IMR-90 (cell line): ENCODE results near the gene HS6ST3. TPM values are rescaled to one million over a fixed set of nuclear protein-coding genes. Genes with fewer than 3 reads are reported as not detected.

Experiments used
- ATAC-seq: fragments of 200-7000 bp; cut with Tn5 transposase; 2 replicates; pipeline ENCODE4 v1.9.1; 2020; ENCODE audit warnings: low read depth, mild to moderate bottlenecking, moderate library complexity
- BruUV-seq: library from RNA; stranded (reverse); fragments of 400-500 nt; replicated peaks from 2 replicates; lab custom pipeline; 2021; lab: Mats Ljungman, UMichigan
- CTCF ChIA-PET: fragments of 300-600 bp; formaldehyde crosslinking; extraction: SDS; loops from one replicate; lab custom pipeline; 2021; ENCODE audit warnings: antibody characterized with exemption; lab: Yijun Ruan, JAX
- POLR2A ChIA-PET: fragments of 300-600 bp; sonication (Branson Sonifier 250); formaldehyde crosslinking; loops from one replicate; lab custom pipeline; 2022; ENCODE audit warnings: antibody characterized with exemption; ENCODE audit not compliant: unreplicated experiment; lab: Charles Lee
- DNase-seq: peaks from one replicate; pipeline ENCODE4 v3.0.0; 2013
- H2AFZ ChIP-seq: replicated peaks from 2 replicates; pipeline ENCODE3; 2013; ENCODE audit warnings: low read length, mild to moderate bottlenecking; ENCODE audit not compliant: poor library complexity
- H2AK5ac ChIP-seq: 2 replicates; pipeline ENCODE4 v1.6.1; 2013; ENCODE audit warnings: low read depth, low read length, inconsistent platforms
- H2AK9ac ChIP-seq: replicated peaks from 2 replicates; pipeline ENCODE3; 2013; ENCODE audit warnings: mild to moderate bottlenecking, low read depth, low read length, moderate library complexity; ENCODE audit not compliant: poor library complexity
- H2BK120ac ChIP-seq: 2 replicates; pipeline ENCODE4 v1.6.1; 2013; ENCODE audit warnings: low read depth, low read length, inconsistent platforms
- H2BK15ac ChIP-seq: 3 replicates; pipeline ENCODE4 v1.6.1; 2013; ENCODE audit warnings: low read depth, low read length, inconsistent platforms
- H2BK20ac ChIP-seq: 2 replicates; pipeline ENCODE4 v1.6.1; 2013; ENCODE audit warnings: low read depth, mild to moderate bottlenecking, inconsistent platforms, low read length, moderate library complexity
- H2BK5ac ChIP-seq: 2 replicates; pipeline ENCODE4 v1.6.1; 2013; ENCODE audit warnings: mild to moderate bottlenecking, low read depth, low read length, inconsistent platforms; ENCODE audit not compliant: poor library complexity, severe bottlenecking
- H3K14ac ChIP-seq: replicated peaks from 2 replicates; pipeline ENCODE4 v1.6.1; 2013; ENCODE audit warnings: low read depth, low read length, inconsistent platforms
- H3K18ac ChIP-seq: 2 replicates; pipeline ENCODE4 v1.6.1; 2013; ENCODE audit warnings: low read depth, low read length, control low read depth
- H3K23ac ChIP-seq: 2 replicates; pipeline ENCODE4 v1.6.1; 2013; ENCODE audit warnings: low read depth, low read length, inconsistent platforms
- H3K27ac ChIP-seq: 2 replicates; pipeline ENCODE4 v1.5.1; 2013; ENCODE audit warnings: mild to moderate bottlenecking, control low read depth, low read length; ENCODE audit not compliant: insufficient read depth
- H3K27me3 ChIP-seq: 2 replicates; pipeline ENCODE4 v1.6.1; 2013; ENCODE audit warnings: low read length; ENCODE audit not compliant: control insufficient read depth, insufficient read depth
- H3K36me3 ChIP-seq: 2 replicates; pipeline ENCODE4 v1.6.1; 2013; ENCODE audit warnings: low read length, mixed read lengths; ENCODE audit not compliant: control insufficient read depth, insufficient read depth
- H3K4ac ChIP-seq: 2 replicates; pipeline ENCODE4 v1.6.1; 2013; ENCODE audit warnings: low read depth, low read length, inconsistent platforms
- H3K4me1 ChIP-seq: 2 replicates; pipeline ENCODE4 v1.6.1; 2013; ENCODE audit warnings: low read length, mixed read lengths; ENCODE audit not compliant: control insufficient read depth, insufficient read depth
- H3K4me2 ChIP-seq: 2 replicates; pipeline ENCODE4 v1.6.1; 2013; ENCODE audit warnings: low read depth, mild to moderate bottlenecking, control low read depth, low read length, moderate library complexity
- H3K4me3 ChIP-seq: 2 replicates; pipeline ENCODE4 v1.5.1; 2013; ENCODE audit warnings: low read depth, mild to moderate bottlenecking, control low read depth, low read length, moderate library complexity; ENCODE audit not compliant: insufficient read depth
- H3K56ac ChIP-seq: 2 replicates; pipeline ENCODE4 v1.6.1; 2013; ENCODE audit warnings: low read length, inconsistent platforms; ENCODE audit not compliant: insufficient read depth; ENCODE audit errors: extremely low read depth
- H3K79me1 ChIP-seq, 2 experiments: 2 replicates each; pipeline ENCODE4 v1.6.1; 2013; ENCODE audit warnings: low read length in 2 of 2, inconsistent platforms in 1 of 2, low read depth in 1 of 2
- H3K9ac ChIP-seq: 2 replicates; pipeline ENCODE4 v1.6.1; 2013; ENCODE audit warnings: low read depth, low read length, control low read depth
- H3K9me1 ChIP-seq: 2 replicates; pipeline ENCODE4 v1.6.1; 2013; ENCODE audit warnings: low read length, inconsistent platforms; ENCODE audit not compliant: insufficient read depth
- H3K9me3 ChIP-seq: 2 replicates; pipeline ENCODE4 v1.6.1; 2013; ENCODE audit warnings: low read length; ENCODE audit not compliant: control insufficient read depth, insufficient read depth
- H4K20me1 ChIP-seq: 2 replicates; pipeline ENCODE4 v1.6.1; 2013; ENCODE audit warnings: low read length, inconsistent platforms; ENCODE audit not compliant: insufficient read depth
- H4K5ac ChIP-seq: 2 replicates; pipeline ENCODE4 v1.6.1; 2013; ENCODE audit warnings: mild to moderate bottlenecking, low read depth, low read length, control low read depth
- H4K8ac ChIP-seq, 2 experiments: 2 replicates each; pipeline ENCODE4 v1.6.1; 2013; ENCODE audit warnings: low read depth in 2 of 2, low read length in 2 of 2, control low read depth in 1 of 2, inconsistent platforms in 1 of 2
- H4K91ac ChIP-seq: 2 replicates; pipeline ENCODE4 v1.6.1; 2013; ENCODE audit warnings: low read depth, low read length, inconsistent platforms; ENCODE audit not compliant: insufficient read depth
- BHLHE40 ChIP-seq: fragments of 150-350 bp; IDR thresholded peaks from 2 replicates; pipeline ENCODE4 v1.6.1; 2016; ENCODE audit warnings: mild to moderate bottlenecking, low read depth, low read length
- CEBPB ChIP-seq: IDR thresholded peaks from 2 replicates; pipeline ENCODE4 v1.6.1; 2012; ENCODE audit warnings: low read depth, low read length, improper control_type of control experiment
- CHD1 ChIP-seq: IDR thresholded peaks from 2 replicates; pipeline ENCODE4 v1.6.1; 2012; ENCODE audit warnings: low read depth, low read length, improper control_type of control experiment
- ELK1 ChIP-seq: fragments of 150-350 bp; IDR thresholded peaks from 2 replicates; pipeline ENCODE4 v1.6.1; 2016; ENCODE audit warnings: low read depth, mild to moderate bottlenecking, low read length, moderate library complexity, borderline replicate concordance
- FOS ChIP-seq: fragments of 150-350 bp; IDR thresholded peaks from 2 replicates; pipeline ENCODE4 v1.6.1; 2016; ENCODE audit warnings: low read depth, low read length
- MAFK ChIP-seq: IDR thresholded peaks from 2 replicates; pipeline ENCODE4 v1.6.1; 2012; ENCODE audit warnings: low read depth, low read length, improper control_type of control experiment
- MAZ ChIP-seq: IDR thresholded peaks from 2 replicates; pipeline ENCODE4 v1.6.1; 2012; ENCODE audit warnings: low read depth, mild to moderate bottlenecking, low read length, improper control_type of control experiment, moderate library complexity, borderline replicate concordance
- MXI1 ChIP-seq: IDR thresholded peaks from 2 replicates; pipeline ENCODE4 v1.6.1; 2012; ENCODE audit warnings: low read depth, mild to moderate bottlenecking, low read length, moderate library complexity, borderline replicate concordance
- POLR2A ChIP-seq: IDR thresholded peaks from 2 replicates; pipeline ENCODE4 v1.6.1; 2012; ENCODE audit warnings: mild to moderate bottlenecking, low read depth, low read length
- RAD21 ChIP-seq: IDR thresholded peaks from 2 replicates; pipeline ENCODE4 v1.6.1; 2012; ENCODE audit warnings: low read length, improper control_type of control experiment
- RCOR1 ChIP-seq: IDR thresholded peaks from 2 replicates; pipeline ENCODE4 v1.6.1; 2012; ENCODE audit warnings: mild to moderate bottlenecking, low read length, improper control_type of control experiment; ENCODE audit not compliant: insufficient replicate concordance
- RFX5 ChIP-seq: IDR thresholded peaks from 2 replicates; pipeline ENCODE4 v1.8.0; 2012; ENCODE audit warnings: low read depth, mild to moderate bottlenecking, low read length, moderate library complexity
- SMC3 ChIP-seq: fragments of 150-350 bp; IDR thresholded peaks from 2 replicates; pipeline ENCODE4 v1.6.1; 2016; ENCODE audit warnings: low read depth, mild to moderate bottlenecking, antibody characterized with exemption, low read length, moderate library complexity
- dilution Hi-C: fragments of 300-500 bp; cut with HindIII; formaldehyde crosslinking; loops from one replicate; pipeline ENCODE4 v1.14.3; 2018; ENCODE audit warnings: low sequenced_read_pairs; ENCODE audit not compliant: unreplicated experiment
- in situ Hi-C: fragments of 300-500 bp; cut with MboI; formaldehyde crosslinking; loops from 3 replicates; pipeline ENCODE4 v1.14.3; 2019; ENCODE audit warnings: low sequenced_read_pairs, inconsistent platforms, mixed read lengths
- intact Hi-C: fragments of 100-400 bp; cut with micrococcal nuclease; formaldehyde crosslinking; loops from 2 replicates; pipeline ENCODE4 v1.10.0; 2022
- polyA plus RNA-seq, 3 experiments: library from polyadenylated mRNA; depleted of rRNA; stranded (reverse); fragments of >200 nt; gene quantifications; 2 replicates each; pipeline ENCODE4 v1.2.3, GENCODE V29; 2012; ENCODE audit warnings: low replicate concordance in 1 of 3
- total RNA-seq: library from RNA; depleted of rRNA; stranded (reverse); fragments of >200 nt; gene quantifications from 2 replicates; pipeline ENCODE4 v1.2.3, GENCODE V29; 2012
- TF ChIP-seq, protein P1 (sequence below): conservative IDR thresholded peaks from 2 replicates; pipeline ENCODE4 v1.5.1; 2012; ENCODE audit warnings: mild to moderate bottlenecking, low read depth, low read length, improper control_type of control experiment
- TF ChIP-seq, protein P2 (sequence below): fragments of 150-350 bp; IDR thresholded peaks from 2 replicates; pipeline ENCODE4 v1.6.1; 2017; ENCODE audit warnings: mild to moderate bottlenecking, antibody characterized with exemption, low read length, low read depth

Gene HS6ST3
- total and polyA plus RNA-seq, 2 of the 4 experiments (the other 2 are of a cell fraction) = not detected

DNA sequence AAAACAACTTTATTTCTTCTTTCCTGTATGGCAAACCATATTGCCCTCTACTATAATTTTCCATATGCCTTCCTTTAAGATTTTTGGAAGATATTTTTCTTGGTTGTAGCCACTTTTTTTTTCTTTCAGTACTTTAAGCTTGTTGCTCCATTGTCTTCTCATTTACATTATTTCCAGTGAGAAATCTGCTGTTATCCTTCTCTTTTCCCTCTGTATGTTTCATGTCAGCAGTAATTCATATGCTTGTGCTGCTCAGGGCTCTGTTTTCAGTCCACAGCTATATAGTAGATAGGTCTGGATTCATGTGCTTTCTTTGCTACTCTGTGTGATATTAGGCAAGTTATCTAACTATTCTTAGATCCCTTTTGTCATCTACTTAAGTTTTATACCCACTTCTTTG lies 636.7 kb downstream of the HS6ST3 start:
- BruUV-seq = no TSS peak
- in situ Hi-C loops = no loop called here
- H3K23ac ChIP-seq = no peak overlapping the region
- H4K5ac ChIP-seq = no peak overlapping the region
- no peaks in the 10 kb centered on the region for H3K4me1 ChIP-seq
- no peaks in the 10 kb centered on the region for H3K9me1 ChIP-seq
- H3K9me3 ChIP-seq = no peaks in the 10 kb centered on the region; the same call in 1 of the 2 replicates
- H3K36me3 ChIP-seq = no peaks in the 10 kb centered on the region
- H3K18ac ChIP-seq = no peak overlapping the region
- no peak overlapping the region for H2BK120ac ChIP-seq
- H2BK15ac ChIP-seq = no peak overlapping the region
- H3K27me3 ChIP-seq = no peaks in the 10 kb centered on the region
- no peak overlapping the region for H3K27ac ChIP-seq
- H3K4me2 ChIP-seq = no peak overlapping the region
- intact Hi-C loops = no loop called here
- no peak overlapping the region for H2BK5ac ChIP-seq
- no peak overlapping the region for H2AFZ ChIP-seq
- POLR2A ChIA-PET = no interaction called here
- H4K91ac ChIP-seq = no peak overlapping the region
- H3K14ac ChIP-seq = no peak overlapping the region
- H3K4me3 ChIP-seq = no peak overlapping the region
- TF ChIP-seq CHD1 (no peak), CEBPB (no peak), POLR2A (no peak), RFX5 (no peak), MAZ (no peak), FOS (no peak), RAD21 (no peak), MAFK (no peak), ELK1 (no peak), SMC3 (no peak), BHLHE40 (no peak), MXI1 (no peak), RCOR1 (no peak)
- TF ChIP-seq, protein P1, sequence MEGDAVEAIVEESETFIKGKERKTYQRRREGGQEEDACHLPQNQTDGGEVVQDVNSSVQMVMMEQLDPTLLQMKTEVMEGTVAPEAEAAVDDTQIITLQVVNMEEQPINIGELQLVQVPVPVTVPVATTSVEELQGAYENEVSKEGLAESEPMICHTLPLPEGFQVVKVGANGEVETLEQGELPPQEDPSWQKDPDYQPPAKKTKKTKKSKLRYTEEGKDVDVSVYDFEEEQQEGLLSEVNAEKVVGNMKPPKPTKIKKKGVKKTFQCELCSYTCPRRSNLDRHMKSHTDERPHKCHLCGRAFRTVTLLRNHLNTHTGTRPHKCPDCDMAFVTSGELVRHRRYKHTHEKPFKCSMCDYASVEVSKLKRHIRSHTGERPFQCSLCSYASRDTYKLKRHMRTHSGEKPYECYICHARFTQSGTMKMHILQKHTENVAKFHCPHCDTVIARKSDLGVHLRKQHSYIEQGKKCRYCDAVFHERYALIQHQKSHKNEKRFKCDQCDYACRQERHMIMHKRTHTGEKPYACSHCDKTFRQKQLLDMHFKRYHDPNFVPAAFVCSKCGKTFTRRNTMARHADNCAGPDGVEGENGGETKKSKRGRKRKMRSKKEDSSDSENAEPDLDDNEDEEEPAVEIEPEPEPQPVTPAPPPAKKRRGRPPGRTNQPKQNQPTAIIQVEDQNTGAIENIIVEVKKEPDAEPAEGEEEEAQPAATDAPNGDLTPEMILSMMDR = no peak
- TF ChIP-seq, protein P2, sequence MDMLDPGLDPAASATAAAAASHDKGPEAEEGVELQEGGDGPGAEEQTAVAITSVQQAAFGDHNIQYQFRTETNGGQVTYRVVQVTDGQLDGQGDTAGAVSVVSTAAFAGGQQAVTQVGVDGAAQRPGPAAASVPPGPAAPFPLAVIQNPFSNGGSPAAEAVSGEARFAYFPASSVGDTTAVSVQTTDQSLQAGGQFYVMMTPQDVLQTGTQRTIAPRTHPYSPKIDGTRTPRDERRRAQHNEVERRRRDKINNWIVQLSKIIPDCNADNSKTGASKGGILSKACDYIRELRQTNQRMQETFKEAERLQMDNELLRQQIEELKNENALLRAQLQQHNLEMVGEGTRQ = no peak
- H2AK9ac ChIP-seq = no peak overlapping the region
- CTCF ChIA-PET = no interaction called here
- no peaks in the 10 kb centered on the region for H4K20me1 ChIP-seq
- H3K56ac ChIP-seq = no peak overlapping the region
- no peak overlapping the region for H4K8ac ChIP-seq
- dilution Hi-C loops = no loop called here
- no peak for DNase-seq
- H2AK5ac ChIP-seq = no peak overlapping the region
- no peaks in the 10 kb centered on the region for H3K79me1 ChIP-seq
- no peak for ATAC-seq
- H3K4ac ChIP-seq = no peak overlapping the region
- H2BK20ac ChIP-seq = no peak overlapping the region
- no peak overlapping the region for H3K9ac ChIP-seq
